ENCODE data around the gene TCFL5. TPM values are rescaled to one million over a fixed set of nuclear protein-coding genes. Genes with fewer than 3 reads are reported as not detected.

Gene TCFL5
- total RNA-seq, 1 experiment from 2014 or later, result 10.8 TPM

GRCh38 chr20:62830251-62830650 is 31.4 kb downstream of the TCFL5 start:
- BruUV-seq (replicated peaks), result no TSS peak
- Mint-ChIP-seq H3K4me1 (ENCODE audit: insufficient read depth, unreplicated experiment) (peaks cover 14% of the 10 kb centered on the region), H3K27ac (ENCODE audit: low read depth, unreplicated experiment) (no peak overlapping the region), H3K4me3 (ENCODE audit: unreplicated experiment) (no peak overlapping the region), H3K36me3 (ENCODE audit: insufficient read depth, unreplicated experiment) (peaks cover 2% of the 10 kb centered on the region), H3K27me3 (ENCODE audit: insufficient read depth, unreplicated experiment) (no peaks in the 10 kb centered on the region), H3K9me3 (ENCODE audit: unreplicated experiment) (no peaks in the 10 kb centered on the region)
- no peak for DNase-seq (ENCODE audit: unreplicated experiment)
- CTCF ChIA-PET, result no interaction called here
- TF ChIP-seq, protein P1, sequence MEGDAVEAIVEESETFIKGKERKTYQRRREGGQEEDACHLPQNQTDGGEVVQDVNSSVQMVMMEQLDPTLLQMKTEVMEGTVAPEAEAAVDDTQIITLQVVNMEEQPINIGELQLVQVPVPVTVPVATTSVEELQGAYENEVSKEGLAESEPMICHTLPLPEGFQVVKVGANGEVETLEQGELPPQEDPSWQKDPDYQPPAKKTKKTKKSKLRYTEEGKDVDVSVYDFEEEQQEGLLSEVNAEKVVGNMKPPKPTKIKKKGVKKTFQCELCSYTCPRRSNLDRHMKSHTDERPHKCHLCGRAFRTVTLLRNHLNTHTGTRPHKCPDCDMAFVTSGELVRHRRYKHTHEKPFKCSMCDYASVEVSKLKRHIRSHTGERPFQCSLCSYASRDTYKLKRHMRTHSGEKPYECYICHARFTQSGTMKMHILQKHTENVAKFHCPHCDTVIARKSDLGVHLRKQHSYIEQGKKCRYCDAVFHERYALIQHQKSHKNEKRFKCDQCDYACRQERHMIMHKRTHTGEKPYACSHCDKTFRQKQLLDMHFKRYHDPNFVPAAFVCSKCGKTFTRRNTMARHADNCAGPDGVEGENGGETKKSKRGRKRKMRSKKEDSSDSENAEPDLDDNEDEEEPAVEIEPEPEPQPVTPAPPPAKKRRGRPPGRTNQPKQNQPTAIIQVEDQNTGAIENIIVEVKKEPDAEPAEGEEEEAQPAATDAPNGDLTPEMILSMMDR (IDR thresholded peaks at IDR 0.05; ENCODE audit: unreplicated experiment), result no peak
- intact Hi-C loops (cut with micrococcal nuclease), result no loop called here
- POLR2A ChIA-PET, result no interaction called here

DNA sequence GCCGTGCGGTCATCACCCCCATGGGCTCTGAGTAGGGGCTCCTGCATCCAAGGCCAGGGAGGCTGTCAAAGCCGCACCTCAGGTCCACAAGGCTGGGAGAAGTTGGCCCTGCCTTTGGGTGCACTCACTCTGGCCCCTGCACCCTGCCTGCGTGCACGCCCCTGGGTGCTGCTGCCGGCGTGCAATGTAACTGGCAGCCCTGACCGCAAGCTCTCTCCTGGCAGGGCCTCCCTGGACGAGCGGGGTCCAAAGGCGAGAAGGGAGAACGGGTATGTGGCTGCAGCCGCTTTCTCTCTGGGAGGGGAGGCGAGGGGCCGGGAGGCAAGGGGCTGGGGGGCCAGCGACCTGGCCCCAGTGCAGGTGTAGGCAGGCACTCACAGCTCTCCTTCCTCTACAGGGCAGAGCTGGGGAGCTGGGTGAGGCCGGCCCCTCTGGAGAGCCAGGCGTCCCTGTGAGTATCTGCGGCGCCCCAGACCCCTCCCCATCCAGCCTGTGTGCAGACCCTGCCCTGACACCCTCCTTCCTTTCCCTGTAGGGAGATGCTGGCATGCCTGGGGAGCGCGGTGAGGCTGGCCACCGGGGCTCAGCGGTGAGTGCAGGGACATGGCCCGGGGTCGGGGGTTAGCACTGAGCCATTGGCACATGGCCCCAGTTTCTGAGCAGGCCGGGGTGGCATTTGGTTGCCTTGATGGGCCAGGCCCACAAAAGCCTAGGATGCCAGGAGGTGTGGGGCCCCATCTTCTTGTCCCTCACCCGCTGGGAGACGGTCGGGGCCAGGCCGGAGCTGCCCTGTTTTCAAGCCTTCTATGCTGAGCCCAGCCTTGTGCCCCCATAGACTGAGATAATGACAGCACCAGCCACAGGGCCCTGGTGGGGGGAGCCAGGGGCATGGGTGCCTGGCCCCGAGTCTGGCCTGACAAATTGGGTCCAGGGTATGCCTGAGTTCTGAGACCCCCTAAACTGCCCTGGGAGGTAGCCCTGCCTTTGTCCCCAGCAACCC is 32.1 kb downstream of the TCFL5 start:
- H3K36me3 Mint-ChIP-seq (ENCODE audit: insufficient read depth, unreplicated experiment), result no peaks in the 10 kb centered on the region
- H3K4me3 Mint-ChIP-seq (ENCODE audit: unreplicated experiment), result no peak overlapping the region
- no peaks in the 10 kb centered on the region for H3K9me3 Mint-ChIP-seq (ENCODE audit: unreplicated experiment)
- BruUV-seq (replicated peaks), result no TSS peak
- ChIA-PET POLR2A (no interaction called here), CTCF (no interaction called here)
- H3K27me3 Mint-ChIP-seq (ENCODE audit: insufficient read depth, unreplicated experiment), result no peaks in the 10 kb centered on the region
- TF ChIP-seq, protein P1 (IDR thresholded peaks at IDR 0.05; ENCODE audit: unreplicated experiment), result no peak
- intact Hi-C loops (cut with micrococcal nuclease), result no loop called here
- H3K27ac Mint-ChIP-seq (ENCODE audit: low read depth, unreplicated experiment), result no peak overlapping the region
- H3K4me1 Mint-ChIP-seq (ENCODE audit: insufficient read depth, unreplicated experiment), result peaks cover 14% of the 10 kb centered on the region
- DNase-seq (ENCODE audit: unreplicated experiment), result no peak

DNA sequence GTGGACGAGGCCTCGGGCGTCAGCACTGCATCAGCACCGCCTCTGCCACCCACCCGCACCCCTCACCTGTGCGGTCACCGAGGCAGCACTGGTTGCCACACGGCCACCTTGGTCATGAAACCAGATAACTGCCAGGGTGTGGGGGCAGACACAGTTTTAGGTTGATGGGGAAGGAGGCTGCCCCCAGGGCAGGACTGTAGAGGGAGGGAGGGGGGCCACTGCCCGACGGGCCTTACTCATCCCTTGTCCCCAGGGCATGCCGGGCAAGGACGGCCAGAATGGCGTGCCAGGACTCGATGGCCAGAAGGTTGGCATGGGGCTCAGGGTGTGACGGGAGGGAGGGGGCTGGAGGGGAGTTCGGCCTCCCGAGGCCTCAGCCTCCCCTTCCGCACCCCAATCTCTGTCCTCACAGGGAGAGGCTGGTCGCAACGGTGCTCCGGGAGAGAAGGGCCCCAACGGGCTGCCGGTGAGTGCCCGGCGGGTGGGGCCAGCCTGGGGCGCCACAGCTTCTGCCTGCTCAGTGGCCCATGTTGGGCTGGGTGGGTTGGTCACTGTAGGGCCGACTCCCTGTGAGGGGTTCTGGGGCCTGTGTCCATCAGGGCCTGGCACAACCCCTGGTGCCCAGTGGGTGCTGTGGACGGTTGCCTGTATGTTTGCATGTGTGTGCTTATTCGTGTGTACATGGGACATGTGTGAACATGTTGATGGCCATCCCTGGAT is 33.0 kb downstream of the TCFL5 start:
- no peak for DNase-seq (ENCODE audit: unreplicated experiment)
- intact Hi-C loops (cut with micrococcal nuclease), result no loop called here
- Mint-ChIP-seq H3K27me3 (ENCODE audit: insufficient read depth, unreplicated experiment) (no peaks in the 10 kb centered on the region), H3K27ac (ENCODE audit: low read depth, unreplicated experiment) (no peak overlapping the region), H3K4me1 (ENCODE audit: insufficient read depth, unreplicated experiment) (peaks cover 14% of the 10 kb centered on the region), H3K9me3 (ENCODE audit: unreplicated experiment) (no peaks in the 10 kb centered on the region), H3K4me3 (ENCODE audit: unreplicated experiment) (no peak overlapping the region), H3K36me3 (ENCODE audit: insufficient read depth, unreplicated experiment) (no peaks in the 10 kb centered on the region)
- ChIA-PET POLR2A (interaction anchor here (0.6 kb wide), 1 partner anchor 23 kb away, joined by 3 read pairs; no protein-coding TSS in a partner anchor), CTCF (no interaction called here)
- BruUV-seq (replicated peaks), result no TSS peak
- TF ChIP-seq, protein P1 (IDR thresholded peaks at IDR 0.05; ENCODE audit: unreplicated experiment), result no peak

- Mint-ChIP-seq H3K9me3 (ENCODE audit: unreplicated experiment) (no peaks in the 10 kb centered on the region), H3K4me3 (ENCODE audit: unreplicated experiment) (no peak overlapping the region), H3K36me3 (ENCODE audit: insufficient read depth, unreplicated experiment) (no peaks in the 10 kb centered on the region), H3K27me3 (ENCODE audit: insufficient read depth, unreplicated experiment) (no peaks in the 10 kb centered on the region), H3K27ac (ENCODE audit: low read depth, unreplicated experiment) (no peak overlapping the region), H3K4me1 (ENCODE audit: insufficient read depth, unreplicated experiment) (peaks cover 14% of the 10 kb centered on the region)
- intact Hi-C loops (cut with micrococcal nuclease), result no loop called here
- CTCF ChIA-PET, result interaction anchor here (0.6 kb wide), 1 partner anchor 113 kb away, joined by 3 read pairs; no protein-coding TSS in a partner anchor
- POLR2A ChIA-PET, result interaction anchor here (0.6 kb wide), 1 partner anchor 22 kb away, joined by 3 read pairs; no protein-coding TSS in a partner anchor
- TF ChIP-seq, protein P1 (IDR thresholded peaks at IDR 0.05; ENCODE audit: unreplicated experiment), result no peak
- no peak for DNase-seq (ENCODE audit: unreplicated experiment)
- no TSS peak for BruUV-seq (replicated peaks)
Measured at GRCh38 chr20:62828051-62828450, 33.6 kb downstream of the TCFL5 start.

All from MCF 10A (cell line).